Gastroesophageal sphincter (tissue), 4 donors: ENCODE results near the gene OPN4. TPM values are rescaled to one million over a fixed set of nuclear protein-coding genes. Genes with fewer than 3 reads are reported as not detected.
A peak's percentile ranks its signal among the peaks of the same experiment; 100 is the strongest.
"Not testable (repeated sequence)": the region's sequence is repeated elsewhere in the genome, so short reads cannot be mapped to it uniquely, and the experiment has no call there.

Source experiments
- ATAC-seq: fragments of 150-250 bp; one replicate; pipeline ENCODE4 v1.9.1; 2016; ENCODE audit warnings: mild to moderate bottlenecking, moderate library complexity
- H3K27ac ChIP-seq, 4 donors: fragments of 200-600 bp; sonication (generic) in 3 of 4; 1 replicate in 3 of 4; 2 replicates in 1 of 4; pipeline ENCODE4 v1.5.1; 2016 to 2019
- H3K27me3 ChIP-seq: fragments of 200-600 bp; sonication (generic); one replicate; pipeline ENCODE4 v1.5.1; 2019
- H3K36me3 ChIP-seq, 2 donors: fragments of 200-600 bp; sonication (generic); one replicate each; pipeline ENCODE4 v1.5.1; 2019; ENCODE audit warnings: control low read depth in 1 of 2
- H3K4me1 ChIP-seq, 3 donors: fragments of 200-600 bp; sonication (generic); 1 replicate in 2 of 3; 2 replicates in 1 of 3; pipeline ENCODE4 v1.5.1; 2016 to 2019; ENCODE audit warnings: control low read depth in 2 of 3
- H3K4me3 ChIP-seq, 2 donors: fragments of 200-600 bp; sonication (generic); one replicate each; pipeline ENCODE4 v1.5.1; 2019; ENCODE audit warnings: mild to moderate bottlenecking in 1 of 2, moderate library complexity in 1 of 2
- H3K9me3 ChIP-seq, 3 donors: fragments of 200-600 bp; sonication (generic); one replicate each; pipeline ENCODE4 v1.5.1; 2017 to 2019; ENCODE audit warnings: control low read depth in 2 of 3
- EP300 ChIP-seq: sonication (generic); formaldehyde crosslinking; IDR thresholded peaks from one replicate; pipeline ENCODE4 v1.6.1; 2017; ENCODE audit warnings: antibody characterized with exemption, mild to moderate bottlenecking
- POLR2A ChIP-seq, 2 donors: fragments of 450-650 bp; IDR thresholded peaks; one replicate each; pipeline ENCODE4 v1.6.1; 2017; ENCODE audit warnings: antibody characterized with exemption in 2 of 2, mild to moderate bottlenecking in 2 of 2, moderate library complexity in 1 of 2
- POLR2AphosphoS5 ChIP-seq: sonication (generic); formaldehyde crosslinking; IDR thresholded peaks from one replicate; pipeline ENCODE4 v1.6.1; 2017; ENCODE audit warnings: antibody characterized with exemption
- WGBS, 2 donors: methylation state at CpG; one replicate each; pipeline ENCODE4 v1.1.5; 2018; ENCODE audit warnings: low coverage in 1 of 2; 5-methylcytosine and 5-hydroxymethylcytosine counted together
- total RNA-seq, 4 donors: library from RNA; depleted of rRNA; stranded (reverse); fragments of >200 nt; gene quantifications; one replicate each; pipeline ENCODE4 v1.1.0, GENCODE V29; 2016
- TF ChIP-seq, protein P1 (sequence below), 4 experiments: fragments of 200-600 bp in 2 of 4; fragments of 450-650 bp in 2 of 4; sonication (generic) in 1 of 4; IDR thresholded peaks; one replicate each; pipeline ENCODE4 v1.5.1; 2017 to 2019; ENCODE audit warnings: antibody characterized with exemption in 4 of 4, mild to moderate bottlenecking in 2 of 4, moderate library complexity in 2 of 4

Gene OPN4
- total RNA-seq, 4 donors from 2014 or later = not detected

DNA sequence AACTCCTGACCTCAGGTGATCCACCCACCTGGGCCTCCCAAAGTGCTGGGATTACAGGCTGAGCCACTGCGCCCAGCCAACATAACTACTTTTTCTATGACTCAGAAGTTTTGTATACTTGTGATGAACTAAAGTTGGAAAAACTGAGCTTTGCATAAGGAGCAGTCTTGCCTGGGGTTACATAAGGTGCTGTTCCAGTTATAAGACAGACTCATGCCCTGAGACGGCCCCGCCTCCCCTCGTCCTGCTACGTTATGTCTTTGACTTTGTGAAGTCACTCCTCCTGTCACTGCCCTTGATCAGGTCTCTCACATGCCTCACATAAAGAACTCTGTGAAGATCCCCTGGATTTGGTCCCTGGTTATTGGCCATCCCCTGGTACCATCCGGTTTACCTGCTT is 40.4 kb upstream of the OPN4 start:
- Histone ChIP-seq H3K4me1 (no peaks in the 10 kb centered on the region), H3K27me3 (no peaks in the 10 kb centered on the region), H3K27ac (no peak overlapping the region), H3K4me3 (no peak overlapping the region), H3K9me3 (no peaks in the 10 kb centered on the region), H3K36me3 (no peaks in the 10 kb centered on the region)
- no peak for TF ChIP-seq POLR2A (IDR thresholded peaks at IDR 0.05)
- no peak for ATAC-seq
- 43 to 64% methylated on average over 1 to 6 of the region's 6 CpGs for WGBS, 2 donors

DNA sequence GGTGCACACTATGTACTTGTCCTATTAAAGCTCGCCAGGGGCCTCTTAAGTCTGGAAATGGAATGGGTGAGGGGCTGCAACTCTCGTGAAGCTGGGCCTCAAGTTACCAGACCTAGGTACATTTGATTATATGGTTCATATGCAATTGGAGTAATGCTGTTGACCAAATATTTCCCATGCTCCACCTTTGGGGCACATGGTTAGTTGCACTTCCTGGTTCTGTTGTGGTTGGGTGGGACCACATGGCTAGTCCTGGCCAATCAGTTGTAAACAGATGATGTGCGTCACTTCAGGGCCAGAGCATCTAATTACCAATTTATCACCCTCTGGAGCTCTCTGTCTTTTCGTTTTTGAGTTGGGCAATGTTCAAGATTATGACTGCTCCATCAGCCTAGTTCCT is 39.5 kb upstream of the OPN4 start:
- Histone ChIP-seq H3K4me1 (no peaks in the 10 kb centered on the region), H3K27ac (no peak overlapping the region), H3K27me3 (no peaks in the 10 kb centered on the region), H3K36me3 (no peaks in the 10 kb centered on the region), H3K4me3 (no peak overlapping the region), H3K9me3 (no peaks in the 10 kb centered on the region)
- WGBS, 2 donors = 73 to 93% methylated on average over 4 of the region's 4 CpGs
- no peak for ATAC-seq
- TF ChIP-seq POLR2AphosphoS5 = no peak
- no peak for TF ChIP-seq EP300
- TF ChIP-seq, protein P1, sequence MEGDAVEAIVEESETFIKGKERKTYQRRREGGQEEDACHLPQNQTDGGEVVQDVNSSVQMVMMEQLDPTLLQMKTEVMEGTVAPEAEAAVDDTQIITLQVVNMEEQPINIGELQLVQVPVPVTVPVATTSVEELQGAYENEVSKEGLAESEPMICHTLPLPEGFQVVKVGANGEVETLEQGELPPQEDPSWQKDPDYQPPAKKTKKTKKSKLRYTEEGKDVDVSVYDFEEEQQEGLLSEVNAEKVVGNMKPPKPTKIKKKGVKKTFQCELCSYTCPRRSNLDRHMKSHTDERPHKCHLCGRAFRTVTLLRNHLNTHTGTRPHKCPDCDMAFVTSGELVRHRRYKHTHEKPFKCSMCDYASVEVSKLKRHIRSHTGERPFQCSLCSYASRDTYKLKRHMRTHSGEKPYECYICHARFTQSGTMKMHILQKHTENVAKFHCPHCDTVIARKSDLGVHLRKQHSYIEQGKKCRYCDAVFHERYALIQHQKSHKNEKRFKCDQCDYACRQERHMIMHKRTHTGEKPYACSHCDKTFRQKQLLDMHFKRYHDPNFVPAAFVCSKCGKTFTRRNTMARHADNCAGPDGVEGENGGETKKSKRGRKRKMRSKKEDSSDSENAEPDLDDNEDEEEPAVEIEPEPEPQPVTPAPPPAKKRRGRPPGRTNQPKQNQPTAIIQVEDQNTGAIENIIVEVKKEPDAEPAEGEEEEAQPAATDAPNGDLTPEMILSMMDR (IDR thresholded peaks at IDR 0.05) = no peak

DNA sequence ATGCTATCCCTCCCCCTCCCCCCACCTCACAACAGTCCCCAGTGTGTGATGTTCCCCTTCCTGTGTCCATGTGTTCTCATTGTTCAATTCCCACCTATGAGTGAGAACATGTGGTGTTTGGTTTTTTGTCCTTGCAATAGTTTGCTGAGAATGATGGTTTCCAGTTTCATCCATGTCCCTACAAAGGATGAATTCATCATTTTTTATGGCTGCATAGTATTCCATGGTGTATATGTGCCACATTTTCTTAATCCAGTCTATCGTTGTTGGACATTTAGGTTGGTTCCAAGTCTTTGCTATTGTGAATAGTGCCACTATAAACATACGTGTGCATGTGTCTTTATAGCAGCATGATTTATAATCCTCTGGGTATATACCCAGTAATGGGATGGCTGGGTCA is 37.1 kb upstream of the OPN4 start:
- not testable (repeated sequence) for ATAC-seq

DNA sequence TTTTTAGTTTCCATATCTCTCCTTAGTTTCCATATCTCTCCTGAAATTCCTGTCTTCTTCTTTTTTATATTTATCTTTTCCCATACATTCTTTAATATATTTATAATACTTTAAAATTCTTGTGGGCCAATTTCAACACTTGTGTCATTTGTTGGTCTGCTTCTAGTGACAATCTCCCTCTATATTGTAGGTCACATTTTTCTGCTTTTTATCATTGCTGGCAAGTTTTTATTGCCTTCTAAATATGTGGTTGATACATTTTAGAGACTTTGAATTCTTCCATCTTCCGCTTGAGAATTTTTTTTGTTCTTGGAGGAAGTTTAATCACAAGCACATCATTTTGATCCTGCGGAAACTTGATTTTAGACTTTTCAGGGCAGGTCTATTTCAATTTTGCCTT is 26.0 kb upstream of the OPN4 start:
- H3K36me3 ChIP-seq = no peaks in the 10 kb centered on the region
- no peak overlapping the region for H3K27ac ChIP-seq
- TF ChIP-seq EP300 (no peak), POLR2A (IDR thresholded peaks at IDR 0.05) (no peak), POLR2AphosphoS5 (no peak)
- TF ChIP-seq, protein P1 (IDR thresholded peaks at IDR 0.05) = no peak
- H3K9me3 ChIP-seq = no peaks in the 10 kb centered on the region
- no peak overlapping the region for H3K4me3 ChIP-seq
- peaks cover 17% of the 10 kb centered on the region for H3K27me3 ChIP-seq
- WGBS, 2 donors = 94 to 96% methylated on average over 2 of the region's 2 CpGs
- peaks cover 0 to 31% (median 3%) of the 10 kb centered on the region in 3 donors for H3K4me1 ChIP-seq
- no peak for ATAC-seq

More for the DNA sequence above, 37.1 kb upstream of the OPN4 start:
- not testable (repeated sequence) for H3K27ac ChIP-seq, H3K36me3 ChIP-seq, H3K4me1 ChIP-seq, H3K4me3 ChIP-seq, H3K27me3 ChIP-seq, H3K9me3 ChIP-seq
- 84% methylated on average over 2 of the region's 2 CpGs; no CpG with 5 or more reads in 1 of the 2 donors for WGBS, 2 donors

DNA sequence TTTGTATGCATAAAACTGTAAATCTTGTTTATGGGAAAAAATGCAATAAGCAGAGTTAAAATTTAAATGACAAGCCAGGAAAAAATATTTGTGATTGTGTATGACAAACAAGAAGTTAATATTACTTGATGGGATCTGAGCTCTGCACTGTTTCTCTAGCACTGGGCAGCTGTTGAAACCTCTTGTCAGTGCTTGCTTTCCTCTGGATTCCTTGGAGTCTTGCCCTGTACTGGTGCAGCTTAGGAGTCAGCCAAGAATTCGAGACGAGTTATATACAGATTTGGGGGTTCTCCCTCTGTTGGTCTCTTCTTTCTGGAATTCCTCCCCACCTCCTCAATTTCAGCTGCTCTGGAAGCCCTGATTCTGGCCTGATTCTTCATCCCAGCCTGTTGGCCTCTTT is 24.3 kb upstream of the OPN4 start:
- Histone ChIP-seq H3K27ac (no peak overlapping the region), H3K36me3 (no peaks in the 10 kb centered on the region), H3K4me1 (peaks cover 0 to 31% (median 3%) of the 10 kb centered on the region in 3 donors), H3K9me3 (no peaks in the 10 kb centered on the region), H3K4me3 (no peak overlapping the region), H3K27me3 (peaks cover 17% of the 10 kb centered on the region)
- TF ChIP-seq, protein P1 (IDR thresholded peaks at IDR 0.05) = no peak
- TF ChIP-seq POLR2A (IDR thresholded peaks at IDR 0.05) = no peak
- TF ChIP-seq EP300 = no peak
- TF ChIP-seq POLR2AphosphoS5 = no peak
- peak; percentile 58 for ATAC-seq
- 16 to 25% methylated on average over 2 of the region's 2 CpGs for WGBS, 2 donors

DNA sequence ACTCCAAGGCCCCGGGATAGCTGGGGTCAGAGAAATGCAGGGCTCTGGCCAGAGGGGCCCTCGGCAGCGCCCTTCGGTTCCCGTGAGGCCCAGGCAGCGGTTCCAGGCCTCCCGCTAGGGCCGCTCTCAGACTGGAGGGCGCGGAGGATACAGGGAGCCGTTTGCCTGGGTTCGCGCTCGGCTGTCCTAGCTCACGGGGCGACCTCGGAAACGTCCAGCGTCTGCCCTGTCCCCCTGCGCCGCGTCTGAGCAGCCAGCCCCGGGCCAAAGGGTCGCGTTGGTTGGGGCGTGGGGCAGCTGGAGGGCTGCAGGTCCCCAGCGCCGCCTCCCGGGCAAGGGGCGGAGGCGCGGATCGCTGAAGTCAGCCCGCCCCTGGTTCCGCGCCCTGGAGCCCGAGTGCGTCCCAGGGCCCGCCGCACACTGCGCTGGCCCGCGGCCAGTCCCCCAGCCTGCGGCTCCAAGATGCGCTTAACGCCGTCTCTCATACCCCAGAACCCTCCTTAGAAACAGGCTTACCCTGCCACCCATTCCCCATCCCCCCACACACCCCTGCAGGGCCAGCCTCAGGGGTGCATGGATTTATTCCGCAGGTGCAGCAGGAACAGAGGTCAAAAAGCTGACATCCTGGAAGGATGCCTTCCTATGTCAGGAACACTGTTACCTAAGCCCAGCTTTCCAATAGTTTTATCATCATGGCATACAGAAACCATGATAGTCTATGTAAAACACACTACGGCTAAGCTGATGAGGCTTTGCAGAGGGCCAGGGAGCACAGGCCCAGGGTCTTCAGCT is 22.1 kb upstream of the OPN4 start:
- Histone ChIP-seq H3K27ac (peak overlapping the region in 3 of 4 donors; percentile 5 to 78 (median 49)), H3K9me3 (no peaks in the 10 kb centered on the region), H3K27me3 (peaks cover 17% of the 10 kb centered on the region), H3K36me3 (no peaks in the 10 kb centered on the region), H3K4me3 (peak overlapping the region; percentile 18 to 48), H3K4me1 (peaks cover 0 to 31% (median 3%) of the 10 kb centered on the region in 3 donors)
- TF ChIP-seq EP300 (no peak), POLR2AphosphoS5 (no peak), POLR2A (IDR thresholded peaks at IDR 0.05) (no peak)
- TF ChIP-seq, protein P1 (IDR thresholded peaks at IDR 0.05) = peak in 2 of 4 experiments; percentile 40 to 54
- ATAC-seq = peak; percentile 68
- 73 to 100% methylated on average over 1 to 3 of the region's 49 CpGs for WGBS, 2 donors
